Stimulated activated naive CD8-positive, alpha-beta T cell treated with anti-CD3 and anti-CD28 coated beads, Interleukin-15, amount 100 ng/mL, for 72 hours (primary cell): ENCODE data around the gene LAG3.

Experiments used
- ATAC-seq: fragments of 150-1000 bp; cut with Tn5 transposase; 2 replicates; pipeline ENCODE4 v1.10.0; 2021; ENCODE audit warnings: mild to moderate bottlenecking, moderate library complexity
- DNase-seq, 2 donors: peaks; one replicate each; pipeline ENCODE4 v3.0.0; 2021 to 2022
- H3K27ac Mint-ChIP-seq, 2 donors: one replicate each; pipeline ENCODE4 v1.8.0; 2022; ENCODE audit warnings: mild to moderate bottlenecking in 2 of 2, mixed read lengths in 2 of 2, moderate library complexity in 2 of 2
- H3K27me3 Mint-ChIP-seq: one replicate; pipeline ENCODE4 v1.8.0; 2022; ENCODE audit warnings: mixed read lengths
- H3K4me1 Mint-ChIP-seq: one replicate; pipeline ENCODE4 v1.8.0; 2022; ENCODE audit warnings: mild to moderate bottlenecking, mixed read lengths
- H3K4me3 Mint-ChIP-seq, 2 donors: one replicate each; pipeline ENCODE4 v1.8.0; 2022; ENCODE audit warnings: mild to moderate bottlenecking in 2 of 2, mixed read lengths in 2 of 2, moderate library complexity in 1 of 2
- H3K9me3 Mint-ChIP-seq, 2 donors: one replicate each; pipeline ENCODE4 v1.8.0; 2022; ENCODE audit warnings: mixed read lengths in 2 of 2

The LAG3 gene

DNA sequence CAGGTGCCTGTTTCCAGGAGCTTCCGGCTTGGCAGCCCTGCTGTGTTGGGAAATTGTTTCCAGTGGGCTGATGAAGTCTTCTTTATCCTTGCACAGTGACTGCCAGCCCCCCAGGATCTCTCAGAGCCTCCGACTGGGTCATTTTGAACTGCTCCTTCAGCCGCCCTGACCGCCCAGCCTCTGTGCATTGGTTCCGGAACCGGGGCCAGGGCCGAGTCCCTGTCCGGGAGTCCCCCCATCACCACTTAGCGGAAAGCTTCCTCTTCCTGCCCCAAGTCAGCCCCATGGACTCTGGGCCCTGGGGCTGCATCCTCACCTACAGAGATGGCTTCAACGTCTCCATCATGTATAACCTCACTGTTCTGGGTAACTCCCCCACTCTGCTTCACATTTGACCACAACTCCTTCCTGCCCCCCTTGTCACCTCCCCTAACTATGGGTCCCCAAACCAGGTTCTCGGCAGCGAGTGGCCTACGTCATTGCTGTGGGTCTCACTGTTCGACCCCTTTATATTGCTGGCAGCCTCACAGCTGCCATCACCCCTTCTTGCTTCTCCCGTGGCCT lies 2.3 kb downstream of the LAG3 start:
- Mint-ChIP-seq H3K4me3 (peak overlapping the region; percentile 87 to 92), H3K9me3 (no peaks in the 10 kb centered on the region), H3K27ac (peak overlapping the region; percentile 80 to 95), H3K4me1 (peaks cover 93% of the 10 kb centered on the region), H3K27me3 (peaks cover 25% of the 10 kb centered on the region)
- DNase-seq = peak in 1 of 2 donors; percentile 81
- ATAC-seq = peak; percentile 82

DNA sequence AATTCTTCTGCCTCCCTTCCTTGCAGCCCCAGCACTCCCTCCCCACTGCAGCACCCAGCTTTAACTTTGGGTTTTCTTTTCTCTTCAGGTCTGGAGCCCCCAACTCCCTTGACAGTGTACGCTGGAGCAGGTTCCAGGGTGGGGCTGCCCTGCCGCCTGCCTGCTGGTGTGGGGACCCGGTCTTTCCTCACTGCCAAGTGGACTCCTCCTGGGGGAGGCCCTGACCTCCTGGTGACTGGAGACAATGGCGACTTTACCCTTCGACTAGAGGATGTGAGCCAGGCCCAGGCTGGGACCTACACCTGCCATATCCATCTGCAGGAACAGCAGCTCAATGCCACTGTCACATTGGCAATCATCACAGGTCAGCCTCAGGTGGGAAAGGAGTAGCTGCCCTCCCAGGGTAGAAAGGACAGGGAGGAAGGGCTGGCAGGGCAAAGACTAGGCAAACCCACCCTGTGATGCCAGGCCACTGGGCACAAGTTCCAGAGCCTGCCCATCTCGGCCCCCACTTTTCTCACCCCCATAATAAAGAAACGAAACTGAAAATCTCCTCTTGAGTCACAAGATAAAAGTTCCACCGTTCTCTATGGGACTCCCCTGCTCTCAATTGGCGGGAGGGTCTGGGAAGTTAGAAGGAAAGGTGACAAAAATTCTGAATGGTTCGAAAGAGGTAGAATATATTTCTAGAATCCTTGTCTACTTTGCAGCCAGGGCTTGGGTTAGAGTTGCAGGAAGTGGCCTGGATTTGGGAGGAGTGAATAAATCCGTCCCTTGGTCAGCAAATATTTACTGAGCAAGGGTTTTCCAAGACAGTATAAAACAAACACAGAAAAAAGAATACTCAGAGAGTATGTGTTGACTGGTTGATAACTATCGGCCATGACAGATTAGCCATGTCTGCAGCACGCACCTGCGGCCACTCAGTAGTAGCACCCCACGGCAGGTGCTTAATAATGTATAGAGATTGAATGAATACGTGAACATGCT lies 3.2 kb downstream of the LAG3 start:
- DNase-seq = no peak
- Mint-ChIP-seq H3K27ac (peak overlapping the region in 1 of 2 donors; percentile 80), H3K9me3 (no peaks in the 10 kb centered on the region), H3K27me3 (peaks cover 16% of the 10 kb centered on the region), H3K4me1 (peaks cover 93% of the 10 kb centered on the region), H3K4me3 (peak overlapping the region; percentile 87 to 92)
- ATAC-seq = peak; percentile 3

DNA sequence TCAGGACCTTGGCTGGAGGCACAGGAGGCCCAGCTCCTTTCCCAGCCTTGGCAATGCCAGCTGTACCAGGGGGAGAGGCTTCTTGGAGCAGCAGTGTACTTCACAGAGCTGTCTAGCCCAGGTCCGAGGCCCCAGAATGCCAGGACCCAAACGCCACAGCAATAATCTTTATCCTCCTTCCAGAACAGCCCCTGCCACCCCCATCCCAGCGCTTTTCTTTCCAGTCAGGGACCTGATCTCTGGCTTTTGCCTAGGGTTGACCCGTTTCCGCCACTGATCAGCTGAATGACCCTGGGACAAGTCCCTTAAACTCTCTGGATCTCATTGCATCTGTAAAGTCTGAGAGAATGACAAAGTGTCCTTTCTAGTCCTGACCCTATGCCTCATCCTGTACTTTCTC lies 5.1 kb downstream of the LAG3 start:
- Mint-ChIP-seq H3K27me3 (peaks cover 12% of the 10 kb centered on the region), H3K4me1 (peaks cover 86% of the 10 kb centered on the region), H3K9me3 (no peaks in the 10 kb centered on the region), H3K4me3 (peak overlapping the region; percentile 78 to 87), H3K27ac (no peak overlapping the region)
- DNase-seq = no peak
- no peak for ATAC-seq

- DNase-seq (no peak), ATAC-seq (no peak)
- H3K27me3 Mint-ChIP-seq = peaks cover 12% of the 10 kb centered on the region
- peaks cover 88% of the 10 kb centered on the region for H3K4me1 Mint-ChIP-seq
- no peaks in the 10 kb centered on the region for H3K9me3 Mint-ChIP-seq
- peak overlapping the region; percentile 78 to 87 for H3K4me3 Mint-ChIP-seq
- H3K27ac Mint-ChIP-seq = peak overlapping the region in 1 of 2 donors; percentile 44
Observed at GRCh38 chr12:6778217-6778573, 5.9 kb downstream of the LAG3 start.

- DNase-seq = peak; percentile 83 to 90
- H3K27me3 Mint-ChIP-seq = peaks cover 12% of the 10 kb centered on the region
- ATAC-seq = peak; percentile 63
- H3K4me1 Mint-ChIP-seq = peaks cover 92% of the 10 kb centered on the region
- peak overlapping the region; percentile 57 to 87 for H3K27ac Mint-ChIP-seq
- peak overlapping the region; percentile 78 to 87 for H3K4me3 Mint-ChIP-seq
- H3K9me3 Mint-ChIP-seq = no peaks in the 10 kb centered on the region
Observed at GRCh38 chr12:6778574-6779550, 6.5 kb downstream of the LAG3 start.

DNA sequence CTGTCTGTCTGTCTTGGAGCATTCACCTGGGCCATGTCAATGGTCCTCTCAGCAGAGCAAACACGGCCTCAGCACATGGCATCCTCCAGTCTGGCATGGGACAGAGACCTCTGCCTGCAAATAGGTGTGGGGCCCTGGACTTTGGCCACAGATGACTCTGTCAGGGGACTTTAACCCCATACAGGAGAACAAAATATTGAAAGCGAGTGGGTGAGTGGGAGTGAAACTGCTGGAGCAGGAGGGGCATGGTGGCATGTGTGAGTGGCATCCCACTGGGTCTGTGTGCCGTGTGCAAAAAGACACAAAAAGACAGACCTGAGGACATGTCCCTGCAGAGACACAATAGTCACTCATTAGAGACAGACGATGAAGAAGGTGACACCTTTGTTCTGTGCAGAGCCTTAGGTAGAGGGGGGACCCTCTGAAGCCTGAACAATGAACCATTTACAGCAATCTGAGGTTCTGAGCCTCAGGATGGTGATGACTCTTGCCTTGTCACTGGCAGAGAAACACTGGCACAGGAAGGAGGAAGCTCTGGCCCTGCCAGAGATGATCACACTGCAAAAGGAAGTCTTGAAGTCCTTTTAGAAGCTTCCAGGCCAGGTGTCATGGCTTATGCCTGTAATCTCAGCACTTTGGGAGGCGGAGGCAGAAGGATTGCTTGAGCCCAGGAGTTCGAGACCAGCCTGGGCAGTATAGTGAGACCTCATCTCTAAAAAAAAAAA lies 7.5 kb downstream of the LAG3 start:
- H3K27me3 Mint-ChIP-seq = peaks cover 12% of the 10 kb centered on the region
- DNase-seq (no peak), ATAC-seq (peak; percentile 42)
- peak overlapping the region in 1 of 2 donors; percentile 83 for H3K27ac Mint-ChIP-seq
- H3K4me3 Mint-ChIP-seq = peak overlapping the region; percentile 78 to 87
- H3K9me3 Mint-ChIP-seq = no peaks in the 10 kb centered on the region
- H3K4me1 Mint-ChIP-seq = peaks cover 91% of the 10 kb centered on the region

GRCh38 chr12:6780573-6780972 lies 8.3 kb downstream of the LAG3 start:
- DNase-seq = peak in 1 of 2 donors; percentile 56
- Mint-ChIP-seq H3K27ac (peak overlapping the region in 1 of 2 donors; percentile 6), H3K4me1 (peaks cover 84% of the 10 kb centered on the region), H3K4me3 (peak overlapping the region; percentile 78 to 87), H3K9me3 (no peaks in the 10 kb centered on the region), H3K27me3 (peaks cover 12% of the 10 kb centered on the region)
- peak; percentile 69 for ATAC-seq

GRCh38 chr12:6782119-6782518 lies 9.8 kb downstream of the LAG3 start:
- Mint-ChIP-seq H3K4me1 (peaks cover 80% of the 10 kb centered on the region), H3K27ac (peak overlapping the region in 1 of 2 donors; percentile 69), H3K9me3 (no peaks in the 10 kb centered on the region), H3K27me3 (peaks cover 11% of the 10 kb centered on the region), H3K4me3 (peak overlapping the region in 1 of 2 donors; percentile 52)
- ATAC-seq (no peak), DNase-seq (no peak)

GRCh38 chr12:6782850-6783566 lies 10.7 kb downstream of the LAG3 start:
- ATAC-seq (no peak), DNase-seq (no peak)
- peaks cover 71% of the 10 kb centered on the region for H3K4me1 Mint-ChIP-seq
- peak overlapping the region in 1 of 2 donors; percentile 73 for H3K27ac Mint-ChIP-seq
- H3K9me3 Mint-ChIP-seq = no peaks in the 10 kb centered on the region
- H3K4me3 Mint-ChIP-seq = peak overlapping the region; percentile 35 to 52
- peaks cover 2% of the 10 kb centered on the region for H3K27me3 Mint-ChIP-seq

DNA sequence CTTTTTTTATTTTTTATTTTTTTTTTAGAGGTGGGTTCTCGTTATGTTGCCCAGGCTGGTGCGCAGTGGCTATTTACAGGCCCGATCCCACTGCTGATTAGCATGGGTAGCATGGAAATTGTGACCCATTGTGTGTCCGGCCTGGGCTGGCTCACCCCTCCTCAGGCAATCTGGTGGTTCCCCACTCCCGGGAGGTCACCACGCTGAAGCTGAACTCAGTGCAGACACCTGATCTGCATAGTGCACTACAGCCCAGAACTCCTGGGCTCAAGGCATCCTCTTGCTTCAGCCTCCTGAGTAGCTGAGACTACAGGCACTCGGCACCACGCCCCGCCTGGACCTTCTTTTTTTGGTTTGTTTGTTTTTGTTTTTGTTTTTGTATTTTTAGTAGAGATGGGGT lies 11.5 kb downstream of the LAG3 start:
- Mint-ChIP-seq H3K27me3 (no peaks in the 10 kb centered on the region), H3K4me3 (no peak overlapping the region), H3K9me3 (no peaks in the 10 kb centered on the region), H3K4me1 (peaks cover 70% of the 10 kb centered on the region), H3K27ac (no peak overlapping the region)
- DNase-seq (no peak), ATAC-seq (no peak)

DNA sequence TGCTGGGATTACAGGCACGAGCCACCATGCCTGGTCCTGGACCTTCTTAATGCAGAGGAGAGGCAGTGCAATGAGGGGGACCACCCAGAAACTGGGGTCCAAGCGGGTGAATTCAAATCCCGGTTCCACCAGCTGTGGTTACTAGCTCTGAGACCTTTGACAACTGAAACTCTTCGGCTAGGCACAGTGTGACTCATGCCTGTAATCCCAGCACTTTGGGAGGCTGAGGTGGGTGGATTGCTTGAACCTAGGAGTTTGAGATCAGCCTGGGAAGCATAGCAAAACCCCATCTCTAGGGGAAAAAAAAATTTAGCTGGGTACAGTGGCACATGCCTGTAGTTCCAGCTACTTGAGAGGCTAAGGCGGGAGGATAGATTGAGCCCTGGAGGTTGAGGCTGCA lies 12.0 kb downstream of the LAG3 start:
- Mint-ChIP-seq H3K4me1 (peaks cover 70% of the 10 kb centered on the region), H3K27me3 (no peaks in the 10 kb centered on the region), H3K27ac (no peak overlapping the region), H3K4me3 (no peak overlapping the region), H3K9me3 (no peaks in the 10 kb centered on the region)
- DNase-seq = no peak
- no peak for ATAC-seq

GRCh38 chr12:6784761-6785160 lies 12.4 kb downstream of the LAG3 start:
- ATAC-seq = no peak
- no peak overlapping the region for H3K27ac Mint-ChIP-seq
- H3K9me3 Mint-ChIP-seq = no peaks in the 10 kb centered on the region
- H3K4me3 Mint-ChIP-seq = no peak overlapping the region
- peaks cover 70% of the 10 kb centered on the region for H3K4me1 Mint-ChIP-seq
- no peak for DNase-seq
- H3K27me3 Mint-ChIP-seq = peaks cover 4% of the 10 kb centered on the region

GRCh38 chr12:6786416-6787094 lies 14.2 kb downstream of the LAG3 start:
- peaks cover 8% of the 10 kb centered on the region for H3K27me3 Mint-ChIP-seq
- H3K27ac Mint-ChIP-seq = peak overlapping the region in 1 of 2 donors; percentile 38
- peak overlapping the region in 1 of 2 donors; percentile 7 for H3K4me3 Mint-ChIP-seq
- no peak for DNase-seq
- no peaks in the 10 kb centered on the region for H3K9me3 Mint-ChIP-seq
- H3K4me1 Mint-ChIP-seq = peaks cover 67% of the 10 kb centered on the region
- no peak for ATAC-seq

DNA sequence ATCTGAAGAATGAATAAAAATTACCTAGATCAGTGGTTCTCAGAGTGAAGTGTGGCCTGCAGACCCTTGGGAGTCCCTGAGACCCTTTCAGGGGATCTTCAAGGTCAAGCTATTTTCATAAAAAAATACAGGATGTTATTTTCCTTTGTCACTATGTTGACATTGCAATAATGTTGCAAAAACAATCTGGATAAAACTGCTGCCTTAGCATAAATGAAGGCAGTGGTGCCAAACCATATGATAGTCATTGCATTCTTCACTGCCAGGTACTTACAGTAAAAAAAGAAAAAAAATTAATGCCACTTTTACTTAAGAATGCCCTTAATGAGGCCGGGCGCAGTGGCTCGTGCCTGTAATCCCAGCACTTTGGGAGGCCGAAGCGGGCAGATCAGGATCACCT lies 15.0 kb downstream of the LAG3 start:
- peaks cover 8% of the 10 kb centered on the region for H3K27me3 Mint-ChIP-seq
- no peak for ATAC-seq
- no peak overlapping the region for H3K27ac Mint-ChIP-seq
- no peaks in the 10 kb centered on the region for H3K9me3 Mint-ChIP-seq
- no peak overlapping the region for H3K4me3 Mint-ChIP-seq
- DNase-seq = no peak
- peaks cover 69% of the 10 kb centered on the region for H3K4me1 Mint-ChIP-seq
